ENCODE results near the gene FABP1.

FABP1 gene

DNA sequence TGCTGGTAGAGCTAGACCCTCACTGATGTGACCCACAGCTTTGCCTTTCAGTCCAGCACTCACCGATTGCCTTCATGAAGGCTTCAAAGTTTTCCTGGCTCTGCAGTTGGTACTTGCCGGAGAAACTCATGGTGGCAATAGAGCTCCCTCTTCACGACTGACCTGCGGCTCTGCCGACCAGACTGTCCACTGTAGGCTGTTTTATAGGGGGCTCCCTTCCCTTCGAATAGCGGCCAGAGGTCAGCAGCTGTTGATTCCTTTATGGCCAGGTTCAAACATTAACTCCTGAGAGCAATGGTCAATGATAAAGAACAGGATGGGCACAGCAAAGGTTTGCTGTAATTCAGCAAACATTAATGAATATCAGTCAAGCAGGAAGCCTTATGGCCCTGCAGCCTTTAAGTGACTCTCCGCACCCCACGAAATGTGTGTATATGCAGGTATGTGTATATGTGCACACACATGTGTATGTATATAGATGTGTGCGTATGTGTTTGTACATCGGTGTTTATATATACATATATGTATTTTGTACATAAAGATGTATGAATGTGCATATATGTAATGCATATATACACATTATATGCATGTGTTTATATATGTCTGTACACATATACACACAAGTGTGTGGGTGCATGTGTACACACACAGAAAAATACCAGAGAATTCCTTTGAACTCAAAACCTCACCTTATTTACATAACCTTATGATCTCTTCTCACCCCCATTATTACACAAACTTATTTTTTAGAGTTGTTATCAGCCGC lies at the start of gene FABP1:
Gene FABP1, minus strand, starts transcription at position 175 of the 766 bp plus-strand sequence. Its CDS starts 45 bp downstream, at position 130.
- DNase-seq, result no peak

DNA sequence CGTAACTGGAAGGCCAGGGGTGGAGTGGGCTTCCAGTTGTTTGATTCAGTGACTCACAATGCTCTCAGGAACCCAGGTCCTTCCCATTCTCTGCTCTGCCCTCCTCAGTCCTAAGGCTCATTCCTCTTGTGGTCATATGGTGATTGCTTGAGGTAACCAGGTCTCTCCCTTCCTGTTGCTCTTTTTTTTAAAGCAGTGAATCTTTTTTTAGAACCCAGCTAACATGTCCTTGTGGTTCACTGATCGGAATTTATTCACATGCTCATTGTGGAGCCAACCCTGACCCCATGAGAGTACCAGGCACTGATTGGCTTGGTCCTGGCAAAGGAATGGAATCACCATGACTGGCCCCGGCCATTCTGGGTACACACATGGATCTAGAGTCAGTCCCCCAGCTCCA lies 49.7 kb upstream of the FABP1 start:
- no peak for DNase-seq

DNA sequence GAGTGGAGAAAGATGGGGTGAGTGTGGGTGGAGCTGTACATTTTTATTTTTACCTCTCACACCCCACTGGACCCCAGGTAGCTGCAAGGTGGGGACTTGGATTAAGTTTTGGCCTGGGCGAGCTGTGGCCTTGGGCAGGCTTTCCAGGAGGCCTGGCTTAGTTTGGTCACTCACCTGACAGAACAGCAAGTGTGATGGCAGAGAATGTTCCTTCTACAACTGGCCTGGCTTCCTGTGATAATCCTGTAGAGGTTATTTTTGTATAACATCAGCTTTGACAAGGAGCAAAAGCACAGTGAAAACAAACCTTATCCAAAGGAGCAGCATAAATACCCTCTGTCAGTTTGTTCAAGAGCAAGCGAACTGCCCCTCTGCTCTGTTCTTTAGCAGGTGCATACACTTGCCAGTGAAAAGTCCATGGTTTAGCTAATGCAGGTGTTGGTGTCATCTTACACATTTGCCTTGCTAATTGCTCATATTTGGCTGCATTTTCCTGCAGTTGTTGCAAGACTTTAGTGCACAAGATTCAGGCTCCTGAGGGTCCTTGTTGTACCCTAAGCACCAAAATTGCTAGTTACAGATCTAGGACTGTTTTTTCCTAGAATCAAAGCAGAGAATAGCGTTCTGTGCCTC lies 48.6 kb upstream of the FABP1 start:
- peak; percentile 42 for DNase-seq

DNA sequence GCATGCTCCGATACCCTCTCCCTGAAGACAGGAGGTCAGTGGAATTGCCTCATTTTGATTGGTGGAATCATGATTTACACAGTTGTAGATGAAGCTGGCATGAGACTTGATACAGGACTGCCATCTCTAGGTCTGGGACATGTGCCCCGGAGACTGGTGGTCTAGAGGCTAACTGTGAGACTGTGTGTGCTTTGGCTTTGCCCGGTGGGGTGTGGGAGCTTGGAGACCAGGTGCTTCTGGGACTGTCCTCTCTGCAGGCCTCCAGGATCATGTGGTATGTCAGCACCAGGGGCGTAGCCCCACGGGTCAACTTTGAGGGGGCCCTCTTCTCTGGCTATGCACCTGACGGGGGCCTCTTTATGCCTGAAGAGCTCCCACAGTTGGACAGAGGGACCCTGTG lies 45.0 kb upstream of the FABP1 start:
- no peak for DNase-seq

DNA sequence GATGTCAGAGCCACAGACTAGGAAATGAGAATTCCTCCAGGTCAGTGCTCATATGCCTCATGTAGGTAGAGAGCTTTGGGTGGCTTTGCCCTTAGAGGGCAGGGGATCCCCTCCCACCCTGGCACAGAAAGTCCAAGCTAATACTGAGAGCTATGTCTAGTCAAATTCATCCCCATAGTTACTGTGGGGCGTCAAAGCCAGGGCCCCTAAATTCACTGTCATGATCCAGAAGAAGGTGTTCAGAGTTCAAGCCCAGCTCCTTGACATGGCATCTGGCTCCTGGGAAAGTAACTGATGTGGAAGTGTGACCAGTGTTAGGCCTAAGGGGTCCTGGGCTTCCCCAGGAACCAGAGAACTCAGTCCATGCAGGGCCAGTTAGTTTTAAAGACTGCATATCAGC lies 44.1 kb upstream of the FABP1 start:
- no peak for DNase-seq

DNA sequence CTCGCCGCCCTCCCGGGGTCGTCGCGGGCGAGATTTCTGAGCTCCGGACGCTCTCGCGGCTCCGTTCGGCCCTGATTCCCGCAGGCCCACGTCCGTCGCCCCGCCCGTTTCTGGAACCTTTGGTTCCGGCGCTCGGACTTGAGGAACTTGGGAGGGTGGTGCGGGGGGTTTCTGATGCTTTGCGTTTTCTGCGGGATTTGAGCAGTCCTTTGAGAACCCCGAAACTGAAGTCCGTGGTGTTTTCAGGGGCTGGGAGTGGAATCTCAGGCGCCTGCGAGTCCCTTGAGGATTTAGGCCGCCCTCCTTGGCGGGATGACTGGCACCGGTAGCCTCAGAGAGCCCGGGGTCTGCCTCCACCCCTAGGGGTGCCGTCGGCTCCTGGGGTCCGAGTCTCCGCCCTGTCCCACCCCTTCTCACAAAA lies 42.6 kb upstream of the FABP1 start:
- DNase-seq, result peak; percentile 26

DNA sequence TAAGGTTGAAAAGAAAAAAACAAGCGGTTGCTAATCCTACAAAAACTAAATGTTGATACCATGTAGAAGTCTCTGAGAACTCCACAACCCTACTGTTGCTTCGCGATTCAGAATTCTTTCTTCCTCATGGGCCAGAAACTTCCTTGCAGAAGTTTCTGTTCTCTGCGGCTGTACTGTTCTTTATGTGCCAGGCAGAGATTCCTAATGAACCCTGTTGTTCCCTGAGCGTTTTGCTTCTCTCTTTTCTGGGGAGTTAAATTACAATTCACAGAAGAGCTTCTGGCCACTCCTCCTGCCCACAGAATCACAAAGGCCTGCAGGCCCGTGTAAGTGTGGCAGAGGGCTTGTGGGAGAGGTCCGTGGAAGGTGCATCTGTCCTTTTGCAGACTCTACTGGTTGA lies 40.5 kb upstream of the FABP1 start:
- no peak for DNase-seq

DNA sequence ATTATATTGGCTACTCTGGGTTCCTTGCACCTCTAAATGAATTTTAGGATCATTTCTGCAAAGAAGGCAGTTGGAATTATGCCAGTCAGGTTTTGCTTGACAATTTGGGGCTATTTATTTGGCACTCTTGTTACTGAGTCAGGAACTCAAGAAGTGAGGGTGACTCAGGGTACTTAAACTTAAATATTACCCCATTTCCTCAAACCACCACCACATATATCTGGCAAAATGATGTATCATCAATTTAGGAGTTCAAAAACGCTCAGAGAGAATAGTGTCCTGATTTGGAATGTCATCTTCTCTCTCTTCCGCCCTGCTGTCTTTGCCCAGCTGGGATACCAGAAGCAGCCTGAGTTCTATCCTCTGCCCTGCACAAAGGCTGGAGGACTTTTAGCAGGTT lies 39.9 kb upstream of the FABP1 start:
- DNase-seq, result no peak

DNA sequence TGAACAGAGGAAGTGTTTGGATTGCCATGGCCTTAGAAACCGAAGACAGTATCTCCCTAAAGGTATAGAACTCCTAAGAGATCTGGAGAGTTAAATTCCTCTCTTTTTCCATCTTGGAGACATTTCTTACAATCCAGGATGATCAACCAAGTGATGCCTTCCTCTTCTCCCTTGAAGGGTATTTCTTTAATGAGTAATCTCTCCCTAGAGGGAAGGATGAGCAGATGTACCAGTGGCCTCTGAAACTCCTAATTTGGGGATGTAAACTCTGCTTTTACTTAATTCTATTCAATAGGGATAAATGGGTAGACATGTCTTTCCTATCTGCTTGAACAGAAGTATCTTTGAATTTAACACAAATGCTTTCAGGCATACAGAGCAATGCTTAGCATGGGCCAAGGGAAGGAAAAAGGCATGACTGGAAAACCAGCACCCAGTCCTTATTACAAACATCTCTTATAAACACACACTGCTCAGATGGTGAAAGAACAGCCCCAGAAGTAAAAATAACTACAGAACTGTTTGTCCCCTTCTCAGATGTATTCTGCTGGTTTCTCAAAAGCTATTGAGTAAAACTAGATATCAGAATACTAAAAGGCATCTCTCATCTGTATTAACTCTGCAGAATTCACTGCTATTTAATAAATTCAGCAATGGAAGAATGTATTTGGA lies 37.6 kb upstream of the FABP1 start:
- DNase-seq, result no peak

DNA sequence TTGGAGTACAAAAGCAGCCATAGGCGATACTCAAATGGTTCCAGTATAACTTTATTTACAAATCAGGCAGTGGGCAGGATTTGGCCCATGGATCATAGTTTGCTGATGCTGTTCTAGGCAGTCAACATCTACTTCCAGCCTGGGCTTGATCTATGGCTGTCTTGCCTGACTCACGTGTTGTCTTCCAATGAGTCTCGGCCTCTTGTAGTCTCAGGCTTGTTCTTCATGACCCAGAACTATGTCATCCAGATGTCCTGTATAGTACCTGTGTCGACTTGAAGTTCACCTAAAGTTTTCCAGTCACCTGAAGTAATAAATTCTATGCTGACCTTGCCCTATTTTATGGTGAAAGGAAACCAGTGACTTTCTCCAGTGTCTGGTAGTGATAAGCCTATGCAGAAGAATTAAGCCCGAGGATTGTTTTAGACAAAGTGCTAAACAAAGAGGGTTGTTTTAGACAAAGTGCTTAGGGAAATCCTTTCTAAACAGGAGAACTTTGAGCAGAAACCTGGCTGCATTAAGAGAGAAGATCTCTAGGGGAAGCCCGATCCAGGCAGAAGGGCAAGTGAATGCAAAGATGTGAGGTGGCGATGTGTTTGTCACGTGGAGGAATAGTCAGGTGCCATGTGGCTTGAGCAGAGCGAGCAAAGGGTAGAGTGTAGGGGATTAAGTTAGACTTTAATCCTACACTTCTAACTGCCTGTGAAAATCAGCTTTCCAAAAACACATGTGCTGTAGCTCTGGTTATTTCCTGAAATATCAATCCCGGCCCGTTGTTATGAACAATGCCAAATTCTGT lies 33.8 kb upstream of the FABP1 start:
- no peak for DNase-seq

DNA sequence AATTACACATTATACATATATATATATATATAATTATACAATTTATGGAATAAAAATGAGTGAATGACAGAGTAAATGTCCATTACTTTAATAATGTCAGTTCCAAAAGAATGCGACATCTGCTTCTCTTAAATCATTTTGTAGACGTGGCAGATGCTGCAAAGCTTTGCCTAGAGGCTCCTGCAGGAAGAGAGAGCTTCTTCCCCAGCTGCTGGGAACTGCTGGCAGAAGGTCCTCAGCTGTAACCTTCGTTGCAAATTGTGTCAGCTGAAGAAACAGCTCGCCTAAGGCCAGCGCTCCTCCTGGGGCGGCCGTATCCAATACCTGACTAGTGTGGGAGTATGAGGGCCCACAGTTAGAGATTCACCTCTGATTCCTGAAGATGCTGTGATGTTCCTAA lies 32.7 kb upstream of the FABP1 start:
- DNase-seq, result no peak

DNA sequence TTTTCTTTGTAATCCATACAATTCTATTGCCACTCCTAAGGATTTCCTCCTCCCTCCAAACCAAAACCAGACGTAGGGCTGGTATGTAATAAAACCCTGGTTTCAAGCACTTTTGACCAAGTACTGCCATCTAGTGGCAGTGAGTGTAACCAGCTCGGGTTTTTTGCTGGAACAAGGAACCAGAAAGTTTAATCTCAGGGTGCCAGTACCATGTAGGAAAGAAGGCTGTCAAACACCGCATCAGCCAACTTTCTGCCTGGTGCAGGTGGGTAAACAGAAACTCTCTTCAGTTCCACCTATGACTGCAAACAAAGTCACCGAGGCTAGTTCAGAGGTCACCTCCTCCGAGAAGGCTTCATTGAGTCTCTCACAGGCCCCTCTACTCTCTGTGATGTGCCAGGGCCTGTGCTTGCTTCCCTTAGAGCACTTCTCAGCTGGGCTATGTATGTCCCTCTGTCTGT lies 32.1 kb upstream of the FABP1 start:
- DNase-seq, result peak; percentile 57

DNA sequence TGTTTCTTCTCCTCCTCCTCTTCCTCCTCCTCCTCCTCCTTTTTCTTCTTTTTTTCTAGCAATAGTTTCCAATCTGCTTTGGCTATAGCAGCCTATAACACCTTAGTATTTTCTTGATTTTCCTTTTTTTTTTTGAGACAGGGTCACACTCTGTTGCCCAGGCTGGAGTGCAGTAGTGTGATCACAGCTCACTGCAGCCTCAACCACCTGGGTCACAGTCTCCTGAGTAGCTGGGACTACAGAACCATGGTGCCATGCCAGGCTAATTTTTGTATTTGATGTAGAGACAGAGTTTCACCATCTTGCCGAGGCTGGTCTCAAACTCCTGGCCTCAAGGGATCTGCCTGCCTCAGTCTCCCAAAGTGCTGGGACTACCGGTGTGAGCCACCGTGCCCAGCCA lies 31.6 kb upstream of the FABP1 start:
- no peak for DNase-seq

DNA sequence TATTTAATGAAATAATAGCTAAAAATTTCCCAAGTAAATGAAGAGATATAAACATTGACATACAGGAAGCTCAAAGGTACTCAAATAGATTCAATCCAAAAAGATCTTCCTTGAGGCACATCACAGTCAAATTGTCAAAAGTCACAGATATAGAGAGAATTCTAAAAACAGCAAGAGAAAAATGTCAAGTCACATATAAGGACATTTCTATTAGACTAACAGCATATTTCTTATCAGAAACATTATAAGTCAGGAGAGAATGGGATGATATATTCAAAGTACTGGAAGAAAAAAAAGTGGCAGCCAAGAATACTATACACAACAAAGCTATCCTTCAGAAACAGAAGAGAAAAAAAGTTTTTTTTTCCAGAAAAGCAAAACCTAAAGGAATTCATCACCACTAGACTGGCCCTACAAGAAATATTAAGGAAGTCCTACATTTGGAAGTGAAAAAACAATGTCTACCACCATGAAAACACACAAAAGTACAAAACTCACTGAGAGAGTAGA lies 21.1 kb upstream of the FABP1 start:
- no peak for DNase-seq

DNA sequence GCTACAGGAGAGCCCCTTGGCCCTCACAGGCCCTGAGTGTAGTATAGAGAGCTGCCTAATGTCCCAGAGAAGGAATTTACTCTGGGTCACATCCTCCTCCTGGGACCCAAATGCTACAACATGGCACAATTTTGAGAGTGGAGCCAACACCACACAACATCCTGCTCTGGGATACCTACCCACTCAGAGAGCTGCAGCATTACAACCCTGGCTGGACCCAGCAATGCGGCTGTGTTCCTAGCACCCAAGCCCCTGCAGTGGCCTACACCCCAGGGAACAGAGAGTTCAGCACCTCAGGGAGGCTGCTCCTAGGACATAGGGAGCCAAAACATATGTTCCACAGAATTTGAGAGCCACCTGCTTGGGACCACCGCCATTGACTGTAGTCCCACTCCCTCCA lies 19.3 kb upstream of the FABP1 start:
- no peak for DNase-seq

DNA sequence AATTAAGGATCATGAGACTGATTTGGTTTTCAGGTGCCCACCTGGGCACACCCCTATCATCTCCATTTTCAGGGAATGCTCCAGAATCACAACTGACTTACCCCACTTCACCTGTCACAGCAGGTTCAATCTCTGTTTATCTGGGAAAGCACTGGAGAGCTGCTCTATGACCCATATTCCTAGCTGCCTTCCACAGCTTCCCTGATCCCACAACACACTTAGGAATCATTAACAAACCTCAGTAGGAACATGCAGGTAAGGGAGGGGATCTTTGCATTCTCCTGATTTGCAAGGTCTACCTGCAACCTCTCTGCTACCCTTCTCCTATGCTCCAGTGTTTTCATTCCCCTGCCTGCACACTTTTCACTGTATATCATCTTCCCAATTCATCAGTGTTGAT lies 18.7 kb upstream of the FABP1 start:
- no peak for DNase-seq

DNA sequence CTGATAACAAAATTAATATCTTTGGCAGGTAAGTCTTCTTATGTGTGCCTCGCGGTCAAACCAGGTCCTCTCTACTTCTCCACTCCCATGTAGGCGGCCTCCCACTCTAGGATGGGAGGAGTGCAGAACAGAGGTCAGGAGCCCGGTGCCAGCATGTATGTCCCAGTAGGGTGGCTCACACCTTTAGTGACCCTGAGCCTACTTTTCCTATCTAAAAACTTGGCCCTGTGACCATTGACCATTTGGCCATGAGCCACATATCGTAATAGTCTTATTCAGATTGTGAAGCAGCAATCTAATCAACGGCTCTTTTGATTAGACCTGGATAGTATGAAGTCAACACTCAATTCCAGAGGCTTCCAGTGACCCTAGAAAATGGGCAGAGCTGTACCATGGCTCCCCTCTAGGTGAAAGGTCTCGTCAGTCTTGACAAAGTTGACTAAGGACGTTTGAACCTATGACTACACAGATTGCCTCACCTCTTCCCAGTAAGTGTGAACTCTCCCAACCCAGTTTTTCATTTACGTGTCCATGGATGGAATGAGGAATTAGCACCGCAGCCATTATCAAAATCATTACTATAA lies 17.1 kb upstream of the FABP1 start:
- DNase-seq, result no peak

DNA sequence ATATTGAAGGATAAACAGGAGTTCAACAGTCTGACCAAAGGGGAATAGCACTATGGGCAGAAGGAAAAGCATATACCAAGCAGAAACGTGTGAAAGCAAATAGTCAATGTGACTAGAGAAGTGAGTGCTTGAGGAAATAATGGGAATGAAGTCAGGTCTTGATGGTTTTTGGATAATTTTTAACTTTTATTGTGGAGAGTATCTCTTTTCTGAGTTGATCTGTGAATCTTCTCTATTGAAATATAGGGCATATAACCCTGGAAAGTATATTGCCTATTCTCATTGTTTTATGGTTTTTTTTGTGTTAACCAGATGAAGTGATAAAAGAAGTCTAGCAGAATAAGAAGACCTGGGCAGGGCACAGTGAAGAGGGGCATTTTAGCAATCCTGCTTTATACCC lies 16.4 kb upstream of the FABP1 start:
- no peak for DNase-seq

DNA sequence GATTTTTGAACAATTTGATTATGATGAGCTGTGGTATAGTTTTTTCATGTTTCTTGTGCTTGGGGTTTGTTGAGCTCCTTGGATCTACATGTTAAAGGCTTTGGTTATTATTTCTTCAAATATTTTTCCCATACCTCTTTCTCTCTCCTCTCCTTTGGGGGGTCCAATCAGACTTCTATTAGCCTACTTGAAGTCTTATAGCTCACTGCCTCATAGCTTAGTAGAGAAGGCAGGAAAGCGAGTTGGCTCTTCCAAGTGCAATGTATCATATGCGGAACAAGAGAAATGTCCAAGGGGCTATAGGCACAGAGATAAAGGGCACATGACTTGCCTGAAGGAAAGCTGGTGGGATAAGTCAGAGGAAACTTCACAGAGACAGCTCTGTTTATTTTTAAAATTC lies 14.1 kb upstream of the FABP1 start:
- no peak for DNase-seq

DNA sequence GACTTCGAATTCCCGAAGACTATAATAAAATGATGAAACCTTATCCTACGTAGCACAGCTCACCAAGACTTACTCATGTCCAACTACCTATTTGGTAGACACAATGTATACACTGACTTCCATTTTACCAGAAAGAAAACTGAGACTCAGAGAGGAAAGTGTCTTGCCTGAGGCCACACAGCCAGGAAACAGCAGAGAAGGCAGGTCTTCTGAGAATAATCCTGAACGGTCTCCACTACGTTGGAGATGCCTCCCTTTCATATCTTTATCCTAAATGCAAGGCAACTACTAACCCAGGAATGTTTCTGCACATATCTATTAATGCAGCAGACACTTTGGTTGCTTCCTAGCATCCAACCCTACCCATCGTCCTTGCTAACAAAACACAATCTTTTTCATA lies 11.9 kb upstream of the FABP1 start:
- DNase-seq, result no peak

DNA sequence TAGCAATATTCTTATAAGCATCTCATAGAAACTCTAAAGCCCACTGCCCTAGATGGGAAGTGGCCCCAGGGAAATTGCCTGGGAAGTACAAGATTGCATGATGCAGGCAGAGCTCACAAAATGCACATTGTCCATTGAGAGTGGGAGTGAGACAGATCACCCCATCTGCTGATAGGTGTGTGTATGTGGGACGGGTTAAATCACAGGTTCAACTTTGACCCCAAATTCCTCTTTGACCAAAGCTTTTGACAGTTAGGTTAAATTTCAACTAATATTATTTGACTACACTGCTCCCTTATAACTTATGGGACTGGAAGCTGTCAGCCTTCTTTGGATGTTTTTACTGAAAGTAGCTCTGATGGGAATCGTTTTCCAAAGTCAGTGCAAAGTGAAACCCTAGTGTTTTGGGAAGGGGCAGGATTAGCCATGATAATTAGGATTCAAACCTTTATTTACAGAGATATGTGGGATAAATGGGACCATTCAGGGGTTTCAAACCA lies 11.4 kb upstream of the FABP1 start:
- no peak for DNase-seq

DNA sequence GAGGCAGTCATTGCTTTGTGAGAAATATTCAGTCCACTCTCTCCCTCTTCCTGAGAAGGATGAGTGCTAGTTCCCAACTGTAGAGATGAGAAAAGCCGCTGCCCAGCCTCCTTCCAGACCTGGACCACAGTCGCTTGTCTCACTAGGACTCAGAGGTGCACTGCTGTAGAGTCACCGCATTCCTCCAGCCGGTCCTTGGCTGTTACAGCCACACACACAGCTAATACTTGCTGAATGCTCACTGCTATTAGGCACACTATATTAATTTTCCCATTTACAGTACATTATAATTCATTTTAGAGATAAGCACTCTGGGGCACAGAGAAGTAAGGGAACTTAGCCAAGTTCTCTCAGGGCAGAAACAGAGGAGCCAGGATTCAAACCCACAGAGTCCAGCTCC lies 10.0 kb upstream of the FABP1 start:
- DNase-seq, result no peak

DNA sequence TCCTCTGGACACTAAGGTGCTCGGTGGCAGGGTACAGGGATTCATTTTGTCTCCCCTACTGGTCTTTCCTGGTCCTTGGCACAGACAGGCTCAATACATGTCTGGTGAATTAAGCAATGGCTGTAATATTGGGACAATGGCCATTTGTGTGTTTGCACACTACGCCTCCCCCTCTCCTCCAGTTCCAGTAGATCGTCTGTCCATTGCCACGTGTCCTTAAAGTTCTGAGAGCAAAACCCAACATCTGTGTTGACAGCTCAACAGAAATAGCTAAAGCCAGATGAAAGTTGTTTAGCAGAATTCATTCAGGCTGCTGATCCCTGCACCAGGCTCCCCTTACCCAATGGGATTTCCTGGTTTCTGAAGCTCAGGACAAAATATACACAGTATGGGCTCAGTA lies 9.0 kb upstream of the FABP1 start:
- no peak for DNase-seq
